ENCODE measurements around the gene BCLAF3. TPM values are rescaled to one million over a fixed set of nuclear protein-coding genes. Genes with fewer than 3 reads are reported as not detected.

BCLAF3 gene
- total and polyA plus RNA-seq, 9 of the 15 experiments (the other 6 are each of a cell fraction or from before 2014, with no cell fraction given): 0.73 to 4.6 (median 2.5) TPM

DNA sequence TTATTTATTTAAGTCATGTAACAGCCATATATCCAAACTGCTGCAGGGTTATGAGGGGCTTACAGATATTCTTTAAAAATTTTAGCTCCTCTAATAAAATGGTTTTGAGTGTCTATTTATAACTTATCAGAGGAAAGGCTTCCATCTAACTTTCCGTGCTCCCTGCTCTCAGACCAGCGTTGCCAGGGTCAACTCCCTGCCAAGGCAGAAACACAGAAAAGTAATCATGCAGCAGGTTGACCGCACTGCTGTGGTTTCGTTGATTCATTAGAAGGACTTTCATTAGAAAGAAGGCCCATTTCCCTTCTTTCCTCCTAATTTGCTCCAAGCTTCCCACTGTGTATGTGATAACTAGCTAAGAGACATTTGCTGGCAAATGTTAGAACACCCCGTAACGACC lies 33.9 kb downstream of the BCLAF3 start:
- no peak overlapping the region for H3K4me2 ChIP-seq (ENCODE audit: insufficient read depth, low read length)
- WGBS (ENCODE audit: insufficient coverage, low coverage, missing lambda C conversion rate): 48% methylated on average over 6 of the region's 6 CpGs
- no peaks in the 10 kb centered on the region for H3K27me3 ChIP-seq (ENCODE audit: control insufficient read depth in 2 of 2, insufficient read depth in 2 of 2, low read length in 2 of 2)
- POLR2A ChIA-PET: no interaction called here
- FAIRE-seq (no peak), ATAC-seq (no peak), DNase-seq (ENCODE audit: extremely low read depth in 1 of 4, low spot score in 3 of 4) (no peak)
- no peaks in the 10 kb centered on the region for H3K4me1 ChIP-seq (replicated peaks in 1 of 2; ENCODE audit: control insufficient read depth in 2 of 2, insufficient read depth in 2 of 2, low read length in 2 of 2)
- in situ Hi-C loops (cut with MboI) (no loop called here), intact Hi-C loops (cut with micrococcal nuclease) (no loop called here)
- H3K9me3 ChIP-seq (replicated peaks; ENCODE audit: control insufficient read depth, insufficient read depth, low read depth, low read length): no peaks in the 10 kb centered on the region
- no peak overlapping the region for H3K4me3 ChIP-seq
- no TSS peak for BruUV-seq (replicated peaks)
- CTCF ChIA-PET (ENCODE audit: low intra/inter-chr PET ratio): no interaction called here
- no peak overlapping the region for H2AFZ ChIP-seq (ENCODE audit: low read depth, low read length)
- H3K9ac ChIP-seq (ENCODE audit: insufficient read depth in 1 of 2, low read depth in 2 of 2, low read length in 2 of 2): no peak overlapping the region
- no peak for TF ChIP-seq SETDB1 (IDR thresholded peaks at IDR 0.05; ENCODE audit: low read length)
- no peak for TF ChIP-seq RBM25 (IDR thresholded peaks at IDR 0.05; ENCODE audit: low read depth, low read length, severe bottlenecking)
- no peak for TF ChIP-seq ZNF518B (CRISPR knock-in tag; IDR thresholded peaks at IDR 0.05)
- TF ChIP-seq MYBL2 (IDR thresholded peaks at IDR 0.05; ENCODE audit: low read depth): no peak
- no peak for TF ChIP-seq MYBL2 (CRISPR knock-in tag; IDR thresholded peaks at IDR 0.05; ENCODE audit: borderline replicate concordance)
- no peak for TF ChIP-seq RFX7 (CRISPR knock-in tag; IDR thresholded peaks at IDR 0.05)
- no peak for TF ChIP-seq BHLHE40 (IDR thresholded peaks at IDR 0.05; ENCODE audit: low read length)
- TF ChIP-seq POLR2G (IDR thresholded peaks at IDR 0.05; ENCODE audit: low read depth, low read length): no peak
- no peak for TF ChIP-seq GTF3C2 (IDR thresholded peaks at IDR 0.05; ENCODE audit: borderline replicate concordance, extremely low read depth, insufficient read length)
- TF ChIP-seq DNMT1 (IDR thresholded peaks at IDR 0.05): no peak
- no peak for TF ChIP-seq ASH1L (IDR thresholded peaks at IDR 0.05; ENCODE audit: borderline replicate concordance, low read depth, partially characterized antibody)
- H4K20me1 ChIP-seq (replicated peaks; ENCODE audit: control insufficient read depth, insufficient read depth, low read length): no peaks in the 10 kb centered on the region
- H3K79me2 ChIP-seq (ENCODE audit: control insufficient read depth, insufficient read depth, low read length): no peaks in the 10 kb centered on the region
- H3K27ac ChIP-seq (ENCODE audit: extremely low read depth, low read depth, low read length): no peak overlapping the region
- H3K36me3 ChIP-seq (ENCODE audit: control insufficient read depth, insufficient read depth, low read length): no peaks in the 10 kb centered on the region
- H3K9me1 ChIP-seq (ENCODE audit: control insufficient read depth, insufficient read depth, low read length): no peaks in the 10 kb centered on the region

All from K562 (cell line).